Gastrocnemius medialis (tissue), 4 donors: Measurements from ENCODE around the gene HK3. TPM values are rescaled to one million over a fixed set of nuclear protein-coding genes. Genes with fewer than 3 reads are reported as not detected.
"Not testable (repeated sequence)": the region's sequence is repeated elsewhere in the genome, so short reads cannot be mapped to it uniquely, and the experiment has no call there.

Source experiments
- ATAC-seq, 2 donors: fragments of 150-250 bp; one replicate each; pipeline ENCODE4 v1.9.1; 2016
- DNase-seq, 2 donors: peaks; one replicate each; pipeline ENCODE4 v3.0.0-alpha.2; 2019
- H3K27ac ChIP-seq, 4 donors: fragments of 200-600 bp; sonication (generic); 1 replicate in 1 of 4; 2 replicates in 3 of 4; pipeline ENCODE4 v1.5.1; 2016 to 2018; ENCODE audit warnings: mild to moderate bottlenecking in 2 of 4, moderate library complexity in 1 of 4
- H3K27me3 ChIP-seq, 3 donors: fragments of 200-600 bp; sonication (generic) in 2 of 3; 1 replicate in 1 of 3; 2 replicates in 2 of 3; pipeline versions ENCODE4 v1.5.1 to v1.6.0; 2016 to 2019; ENCODE audit warnings: mild to moderate bottlenecking in 1 of 3, moderate library complexity in 1 of 3
- H3K36me3 ChIP-seq, 2 donors: fragments of 200-600 bp; sonication (generic) in 1 of 2; one replicate each; pipeline ENCODE4 v1.5.1; 2017 to 2018
- H3K4me1 ChIP-seq, 2 donors: fragments of 200-600 bp; sonication (generic) in 1 of 2; one replicate each; pipeline ENCODE4 v1.5.1; 2016 to 2017; ENCODE audit warnings: mild to moderate bottlenecking in 2 of 2
- H3K4me3 ChIP-seq, 4 donors: fragments of 200-600 bp; sonication (generic) in 3 of 4; 1 replicate in 1 of 4; 2 replicates in 3 of 4; pipeline ENCODE4 v1.5.1; 2016 to 2019; ENCODE audit warnings: mild to moderate bottlenecking in 2 of 4
- H3K9me3 ChIP-seq, 3 donors: fragments of 200-600 bp; sonication (generic) in 2 of 3; 1 replicate in 1 of 3; 2 replicates in 2 of 3; pipeline ENCODE4 v1.5.1; 2016 to 2019
- CTCF ChIP-seq, 5 experiments: fragments of 450-650 bp in 3 of 5; fragments of 200-600 bp in 2 of 5; sonication (generic) in 2 of 5; IDR thresholded peaks in 4 of 5; conservative IDR thresholded peaks in 1 of 5; 1 replicate in 4 of 5; 2 replicates in 1 of 5; pipeline ENCODE4 v1.5.1; 2016 to 2019; ENCODE audit warnings: antibody characterized with exemption in 5 of 5, mild to moderate bottlenecking in 3 of 5, moderate library complexity in 3 of 5
- POLR2A ChIP-seq, 2 donors: fragments of 450-650 bp; IDR thresholded peaks; one replicate each; pipeline ENCODE4 v1.6.1; 2017; ENCODE audit warnings: antibody characterized with exemption in 2 of 2, mild to moderate bottlenecking in 2 of 2, moderate library complexity in 2 of 2
- in situ Hi-C, 4 donors: fragments of 200-750 bp; cut with MboI; loops; one replicate each; pipeline versions ENCODE4 v1.15.0 to v1.8.0; 2017; ENCODE audit warnings: low sequenced_read_pairs in 4 of 4
- intact Hi-C: fragments of 100-400 bp; cut with DNase I; formaldehyde crosslinking; loops from one replicate; pipeline ENCODE4 v1.15.1; 2023; ENCODE audit warnings: low total_unique reads
- total RNA-seq, 4 donors: library from RNA; depleted of rRNA; stranded (reverse); fragments of >200 nt; gene quantifications; one replicate each; pipeline versions ENCODE4 v1.1.0 to v1.2.3, GENCODE V29; 2016

The HK3 gene
- total RNA-seq, 4 donors from 2014 or later: 0.53 to 2.6 (median 2.4) TPM

- H3K9me3 ChIP-seq: no peaks in the 10 kb centered on the region
- no peaks in the 10 kb centered on the region for H3K36me3 ChIP-seq
- DNase-seq: no peak
- ATAC-seq: no peak
- intact Hi-C loops (no loop called here), in situ Hi-C loops (no loop called here)
- TF ChIP-seq POLR2A (IDR thresholded peaks at IDR 0.05) (no peak), CTCF (IDR thresholded peaks at IDR 0.05 in 4 of 5, conservative IDR thresholded peaks at IDR 0.05 in 1 of 5) (no peak)
- no peaks in the 10 kb centered on the region for H3K4me1 ChIP-seq
- no peak overlapping the region for H3K4me3 ChIP-seq
- H3K27ac ChIP-seq: no peak overlapping the region
- H3K27me3 ChIP-seq: peaks cover 0 to 15% (median 14%) of the 10 kb centered on the region in 3 donors
Measured at GRCh38 chr5:176873541-176874172, 25.5 kb downstream of the HK3 start.

GRCh38 chr5:176873011-176873410, 26.1 kb downstream of the HK3 start:
- in situ Hi-C loops, H3K27ac ChIP-seq, H3K9me3 ChIP-seq, H3K36me3 ChIP-seq, H3K4me1 ChIP-seq, DNase-seq, ATAC-seq, intact Hi-C loops, H3K4me3 ChIP-seq: not testable (repeated sequence)
- H3K27me3 ChIP-seq: peaks cover 0 to 19% (median 18%) of the 10 kb centered on the region in 3 donors

- peaks cover 0 to 19% (median 19%) of the 10 kb centered on the region in 3 donors for H3K27me3 ChIP-seq
- H3K4me3 ChIP-seq, H3K4me1 ChIP-seq, H3K27ac ChIP-seq, H3K36me3 ChIP-seq, DNase-seq, in situ Hi-C loops, intact Hi-C loops, H3K9me3 ChIP-seq, ATAC-seq: not testable (repeated sequence)
Measured at GRCh38 chr5:176872586-176872985, 26.6 kb downstream of the HK3 start.

GRCh38 chr5:176870644-176871043, 28.5 kb downstream of the HK3 start:
- DNase-seq, ATAC-seq, H3K4me1 ChIP-seq, intact Hi-C loops, H3K4me3 ChIP-seq, H3K36me3 ChIP-seq, H3K27ac ChIP-seq, H3K9me3 ChIP-seq, in situ Hi-C loops: not testable (repeated sequence)
- peaks cover 17 to 25% (median 17%) of the 10 kb centered on the region in 3 donors for H3K27me3 ChIP-seq

- Histone ChIP-seq H3K9me3 (no peaks in the 10 kb centered on the region), H3K27ac (no peak overlapping the region), H3K4me3 (no peak overlapping the region), H3K36me3 (no peaks in the 10 kb centered on the region), H3K27me3 (peaks cover 14 to 30% (median 22%) of the 10 kb centered on the region in 3 donors), H3K4me1 (no peaks in the 10 kb centered on the region)
- in situ Hi-C loops: no loop called here
- DNase-seq (no peak), ATAC-seq (no peak)
- intact Hi-C loops: no loop called here
- TF ChIP-seq CTCF (IDR thresholded peaks at IDR 0.05 in 4 of 5, conservative IDR thresholded peaks at IDR 0.05 in 1 of 5) (peak in 3 of 5 experiments; percentile 10 to 18 (median 12)), POLR2A (IDR thresholded peaks at IDR 0.05) (no peak)
Measured at GRCh38 chr5:176870110-176870591, 29.0 kb downstream of the HK3 start.

- no peak for TF ChIP-seq POLR2A (IDR thresholded peaks at IDR 0.05)
- TF ChIP-seq CTCF (IDR thresholded peaks at IDR 0.05 in 4 of 5, conservative IDR thresholded peaks at IDR 0.05 in 1 of 5): no peak
- intact Hi-C loops (no loop called here), in situ Hi-C loops (no loop called here)
- no peaks in the 10 kb centered on the region for H3K9me3 ChIP-seq
- DNase-seq (no peak), ATAC-seq (no peak)
- H3K27me3 ChIP-seq: peaks cover 10 to 32% (median 27%) of the 10 kb centered on the region in 3 donors
- no peak overlapping the region for H3K27ac ChIP-seq
- H3K36me3 ChIP-seq: no peaks in the 10 kb centered on the region
- H3K4me1 ChIP-seq: no peaks in the 10 kb centered on the region
- no peak overlapping the region for H3K4me3 ChIP-seq
Measured at GRCh38 chr5:176869501-176870109, 29.5 kb downstream of the HK3 start.
